Activated CD4-positive, alpha-beta T cell treated with anti-CD3 and anti-CD28 coated beads, Interleukin-2, amount 10 ng/mL, durations not matched to agents 7 days and 5 days (primary cell): ENCODE results near the gene POFUT2. TPM values are rescaled to one million over a fixed set of nuclear protein-coding genes. Genes with fewer than 3 reads are reported as not detected.
"Not testable (repeated sequence)": the region's sequence is repeated elsewhere in the genome, so short reads cannot be mapped to it uniquely, and the experiment has no call there.

Experiments
- CTCF ChIA-PET: fragments of 350-600 bp; sonication (Branson Sonifier 250); formaldehyde crosslinking; loops from one replicate; lab custom pipeline; 2021; ENCODE audit warnings: antibody characterized with exemption; lab: Charles Lee
- POLR2A ChIA-PET: fragments of 350-600 bp; sonication (Branson Sonifier 250); formaldehyde crosslinking; loops from one replicate; lab custom pipeline; 2021; ENCODE audit warnings: antibody characterized with exemption; lab: Charles Lee
- DNase-seq: peaks from one replicate; pipeline ENCODE4 v3.0.0-alpha.2; 2020
- H3K27ac Mint-ChIP-seq: one replicate; pipeline ENCODE4 v1.8.0; 2021; ENCODE audit warnings: mild to moderate bottlenecking, moderate library complexity, mixed read lengths
- H3K27me3 Mint-ChIP-seq: one replicate; pipeline ENCODE4 v1.8.0; 2021; ENCODE audit warnings: mixed read lengths
- H3K36me3 Mint-ChIP-seq: one replicate; pipeline ENCODE4 v1.8.0; 2021; ENCODE audit warnings: low read depth, mixed read lengths
- H3K4me1 Mint-ChIP-seq: one replicate; pipeline ENCODE4 v1.8.0; 2021; ENCODE audit warnings: mixed read lengths
- H3K4me3 Mint-ChIP-seq: one replicate; pipeline ENCODE4 v1.8.0; 2021; ENCODE audit warnings: mild to moderate bottlenecking, moderate library complexity, mixed read lengths
- H3K9me3 Mint-ChIP-seq: one replicate; pipeline ENCODE4 v1.8.0; 2021; ENCODE audit warnings: mixed read lengths
- total RNA-seq, 2 experiments: library from RNA; stranded (reverse); gene quantifications; one replicate each; pipeline ENCODE4 v1.2.3, GENCODE V29; 2021

The POFUT2 gene
- total RNA-seq, 2 experiments from 2014 or later, result 19.0 to 19.6 TPM

- CTCF ChIA-PET, result interaction anchor here (1.3 kb wide), 1 partner anchor 14 kb away, joined by 4 read pairs; no protein-coding TSS in a partner anchor
Observed at GRCh38 chr21:45322960-45323461, 35.3 kb upstream of the POFUT2 start.

GRCh38 chr21:45322231-45322959 lies 34.7 kb upstream of the POFUT2 start:
- no peaks in the 10 kb centered on the region for H3K27me3 Mint-ChIP-seq
- POLR2A ChIA-PET, result no interaction called here
- H3K4me3 Mint-ChIP-seq, result no peak overlapping the region
- no peaks in the 10 kb centered on the region for H3K9me3 Mint-ChIP-seq
- no peaks in the 10 kb centered on the region for H3K36me3 Mint-ChIP-seq
- peak overlapping the region; percentile 82 for H3K27ac Mint-ChIP-seq
- peak; percentile 27 for DNase-seq
- CTCF ChIA-PET, result interaction anchor here (1.3 kb wide), 1 partner anchor 13 kb away, joined by 4 read pairs; no protein-coding TSS in a partner anchor
- H3K4me1 Mint-ChIP-seq, result peaks cover 12% of the 10 kb centered on the region

More at GRCh38 chr21:45322960-45323461, 35.3 kb upstream of the POFUT2 start:
- Mint-ChIP-seq H3K27me3 (no peaks in the 10 kb centered on the region), H3K4me1 (peaks cover 12% of the 10 kb centered on the region), H3K27ac (no peak overlapping the region), H3K36me3 (no peaks in the 10 kb centered on the region), H3K9me3 (no peaks in the 10 kb centered on the region), H3K4me3 (no peak overlapping the region)
- POLR2A ChIA-PET, result no interaction called here
- no peak for DNase-seq

- H3K27ac Mint-ChIP-seq, result no peak overlapping the region
- DNase-seq, result no peak
- POLR2A ChIA-PET, result no interaction called here
- H3K36me3 Mint-ChIP-seq, result no peaks in the 10 kb centered on the region
- no peaks in the 10 kb centered on the region for H3K9me3 Mint-ChIP-seq
- no peak overlapping the region for H3K4me3 Mint-ChIP-seq
- H3K4me1 Mint-ChIP-seq, result peaks cover 12% of the 10 kb centered on the region
- CTCF ChIA-PET, result no interaction called here
- H3K27me3 Mint-ChIP-seq, result peaks cover 7% of the 10 kb centered on the region
Observed at GRCh38 chr21:45320261-45321025, 32.7 kb upstream of the POFUT2 start.

- DNase-seq, result no peak
- POLR2A ChIA-PET, result no interaction called here
- CTCF ChIA-PET, result no interaction called here
- Mint-ChIP-seq H3K4me3 (no peak overlapping the region), H3K27me3 (peaks cover 14% of the 10 kb centered on the region), H3K27ac (no peak overlapping the region), H3K9me3 (no peaks in the 10 kb centered on the region), H3K4me1 (peaks cover 12% of the 10 kb centered on the region), H3K36me3 (no peaks in the 10 kb centered on the region)
Observed at GRCh38 chr21:45319461-45320211, 31.9 kb upstream of the POFUT2 start.

- CTCF ChIA-PET, result no interaction called here
- Mint-ChIP-seq H3K36me3 (no peaks in the 10 kb centered on the region), H3K27me3 (peaks cover 19% of the 10 kb centered on the region), H3K4me3 (no peak overlapping the region), H3K27ac (no peak overlapping the region), H3K9me3 (no peaks in the 10 kb centered on the region), H3K4me1 (peaks cover 12% of the 10 kb centered on the region)
- DNase-seq, result no peak
- POLR2A ChIA-PET, result no interaction called here
Observed at GRCh38 chr21:45318556-45319404, 31.1 kb upstream of the POFUT2 start.

- H3K36me3 Mint-ChIP-seq, result no peaks in the 10 kb centered on the region
- H3K9me3 Mint-ChIP-seq, result no peaks in the 10 kb centered on the region
- CTCF ChIA-PET, result no interaction called here
- POLR2A ChIA-PET, result no interaction called here
- no peak overlapping the region for H3K27ac Mint-ChIP-seq
- H3K27me3 Mint-ChIP-seq, result peaks cover 19% of the 10 kb centered on the region
- H3K4me3 Mint-ChIP-seq, result no peak overlapping the region
- H3K4me1 Mint-ChIP-seq, result peaks cover 12% of the 10 kb centered on the region
- DNase-seq, result no peak
Observed at GRCh38 chr21:45318146-45318555, 30.5 kb upstream of the POFUT2 start.

GRCh38 chr21:45317398-45318145 lies 29.9 kb upstream of the POFUT2 start:
- DNase-seq, result no peak
- peaks cover 10% of the 10 kb centered on the region for H3K4me1 Mint-ChIP-seq
- peaks cover 19% of the 10 kb centered on the region for H3K27me3 Mint-ChIP-seq
- no peaks in the 10 kb centered on the region for H3K9me3 Mint-ChIP-seq
- no peak overlapping the region for H3K4me3 Mint-ChIP-seq
- ChIA-PET POLR2A (no interaction called here), CTCF (no interaction called here)
- no peak overlapping the region for H3K27ac Mint-ChIP-seq
- no peaks in the 10 kb centered on the region for H3K36me3 Mint-ChIP-seq

- no peaks in the 10 kb centered on the region for H3K9me3 Mint-ChIP-seq
- ChIA-PET CTCF (no interaction called here), POLR2A (no interaction called here)
- DNase-seq, result no peak
- peak overlapping the region; percentile 25 for H3K27ac Mint-ChIP-seq
- H3K4me1 Mint-ChIP-seq, result peaks cover 4% of the 10 kb centered on the region
- no peak overlapping the region for H3K4me3 Mint-ChIP-seq
- peaks cover 22% of the 10 kb centered on the region for H3K27me3 Mint-ChIP-seq
- H3K36me3 Mint-ChIP-seq, result no peaks in the 10 kb centered on the region
Observed at GRCh38 chr21:45316871-45317397, 29.2 kb upstream of the POFUT2 start.

GRCh38 chr21:45315676-45316470 lies 28.2 kb upstream of the POFUT2 start:
- H3K27ac Mint-ChIP-seq, DNase-seq, H3K4me3 Mint-ChIP-seq, H3K36me3 Mint-ChIP-seq, POLR2A ChIA-PET, CTCF ChIA-PET, H3K4me1 Mint-ChIP-seq, H3K9me3 Mint-ChIP-seq: not testable (repeated sequence)
- peaks cover 22% of the 10 kb centered on the region for H3K27me3 Mint-ChIP-seq

- CTCF ChIA-PET, result no interaction called here
- POLR2A ChIA-PET, result no interaction called here
- Mint-ChIP-seq H3K4me1 (peaks cover 5% of the 10 kb centered on the region), H3K27me3 (peaks cover 22% of the 10 kb centered on the region), H3K4me3 (no peak overlapping the region), H3K27ac (no peak overlapping the region), H3K9me3 (no peaks in the 10 kb centered on the region), H3K36me3 (no peaks in the 10 kb centered on the region)
- no peak for DNase-seq
Observed at GRCh38 chr21:45313682-45314081, 26.0 kb upstream of the POFUT2 start.

- ChIA-PET CTCF (no interaction called here), POLR2A (no interaction called here)
- H3K4me1 Mint-ChIP-seq, result peaks cover 9% of the 10 kb centered on the region
- DNase-seq, result no peak
- H3K4me3 Mint-ChIP-seq, result no peak overlapping the region
- no peaks in the 10 kb centered on the region for H3K36me3 Mint-ChIP-seq
- H3K27me3 Mint-ChIP-seq, result peaks cover 22% of the 10 kb centered on the region
- H3K27ac Mint-ChIP-seq, result no peak overlapping the region
- H3K9me3 Mint-ChIP-seq, result no peaks in the 10 kb centered on the region
Observed at GRCh38 chr21:45313015-45313414, 25.3 kb upstream of the POFUT2 start.
